Astrocyte of the spinal cord (primary cell): Measurements from ENCODE around the gene NRDE2.

Source experiments
- DNase-seq: peaks from one replicate; pipeline ENCODE4 v3.0.0; 2011; ENCODE audit warnings: low read depth, low spot score
- H3K4me3 ChIP-seq: 2 replicates; pipeline ENCODE4 v1.5.1; 2011; ENCODE audit warnings: low read depth, mild to moderate bottlenecking, low read length, moderate library complexity
- CTCF ChIP-seq: IDR thresholded peaks from 2 replicates; pipeline ENCODE4 v1.5.1; 2012; ENCODE audit warnings: low read depth, mild to moderate bottlenecking, low read length, inconsistent platforms
- in situ Hi-C: cut with HindIII; loops from 2 replicates; pipeline ENCODE4 v1.10.0; 2017; ENCODE audit warnings: low sequenced_read_pairs

The NRDE2 gene

GRCh38 chr14:90374813-90375212 lies 43.1 kb upstream of the NRDE2 start:
- no peak for DNase-seq
- no peak overlapping the region for H3K4me3 ChIP-seq
- in situ Hi-C loops: no loop called here
- TF ChIP-seq CTCF: no peak

- H3K4me3 ChIP-seq: no peak overlapping the region
- DNase-seq: no peak
- TF ChIP-seq CTCF: no peak
- in situ Hi-C loops: no loop called here
These were observed 42.1 kb upstream of the NRDE2 start for GRCh38 chr14:90373887-90374286.

- DNase-seq: no peak
- H3K4me3 ChIP-seq: no peak overlapping the region
- no peak for TF ChIP-seq CTCF
- in situ Hi-C loops: no loop called here
These were observed 37.4 kb upstream of the NRDE2 start for GRCh38 chr14:90368946-90369721.

GRCh38 chr14:90362558-90362896 lies 30.8 kb upstream of the NRDE2 start:
- no peak overlapping the region for H3K4me3 ChIP-seq
- in situ Hi-C loops: no loop called here
- DNase-seq: no peak
- TF ChIP-seq CTCF: no peak

GRCh38 chr14:90361865-90362557 lies 30.3 kb upstream of the NRDE2 start:
- in situ Hi-C loops: no loop called here
- no peak for DNase-seq

GRCh38 chr14:90358359-90358758 lies 26.6 kb upstream of the NRDE2 start:
- TF ChIP-seq CTCF: no peak
- DNase-seq: no peak
- in situ Hi-C loops: no loop called here
- H3K4me3 ChIP-seq: no peak overlapping the region

More at GRCh38 chr14:90361865-90362557, 30.3 kb upstream of the NRDE2 start:
- no peak overlapping the region for H3K4me3 ChIP-seq
- no peak for TF ChIP-seq CTCF
